Measurements from ENCODE around the gene NDUFA3. TPM values are rescaled to one million over a fixed set of nuclear protein-coding genes. Genes with fewer than 3 reads are reported as not detected.

Gene NDUFA3
- total and polyA plus RNA-seq, 2 of the 13 experiments (the other 11 are each of a cell fraction or from before 2014, with no cell fraction given), result 31.6 to 75.4 TPM

- TF ChIP-seq IRF1 (CRISPR knock-in tag; IDR thresholded peaks at IDR 0.05; ENCODE audit: low read depth) (no peak), ZNF562 (CRISPR knock-in tag; IDR thresholded peaks at IDR 0.05; ENCODE audit: borderline replicate concordance) (no peak), ZNF337 (CRISPR knock-in tag; IDR thresholded peaks at IDR 0.05; ENCODE audit: borderline replicate concordance, low read depth) (no peak), KDM5A (IDR thresholded peaks at IDR 0.05; ENCODE audit: borderline replicate concordance, low read length) (no peak), ZSCAN29 (CRISPR knock-in tag; conservative IDR thresholded peaks at IDR 0.05) (no peak), NFATC3 (CRISPR knock-in tag; IDR thresholded peaks at IDR 0.05) (no peak), SALL1 (CRISPR knock-in tag; IDR thresholded peaks at IDR 0.05) (peak; percentile 25; the same call in 1 of the 2 replicates), FLYWCH1 (CRISPR knock-in tag; IDR thresholded peaks at IDR 0.05) (no peak), GTF2F1 (IDR thresholded peaks at IDR 0.05; ENCODE audit: low read length) (no peak), SETDB1 (CRISPR knock-in tag; IDR thresholded peaks at IDR 0.05; ENCODE audit: borderline replicate concordance) (no peak), NFRKB (IDR thresholded peaks at IDR 0.05) (no peak; the same call in 1 of the 2 replicates)
- TF ChIP-seq, protein P1, sequence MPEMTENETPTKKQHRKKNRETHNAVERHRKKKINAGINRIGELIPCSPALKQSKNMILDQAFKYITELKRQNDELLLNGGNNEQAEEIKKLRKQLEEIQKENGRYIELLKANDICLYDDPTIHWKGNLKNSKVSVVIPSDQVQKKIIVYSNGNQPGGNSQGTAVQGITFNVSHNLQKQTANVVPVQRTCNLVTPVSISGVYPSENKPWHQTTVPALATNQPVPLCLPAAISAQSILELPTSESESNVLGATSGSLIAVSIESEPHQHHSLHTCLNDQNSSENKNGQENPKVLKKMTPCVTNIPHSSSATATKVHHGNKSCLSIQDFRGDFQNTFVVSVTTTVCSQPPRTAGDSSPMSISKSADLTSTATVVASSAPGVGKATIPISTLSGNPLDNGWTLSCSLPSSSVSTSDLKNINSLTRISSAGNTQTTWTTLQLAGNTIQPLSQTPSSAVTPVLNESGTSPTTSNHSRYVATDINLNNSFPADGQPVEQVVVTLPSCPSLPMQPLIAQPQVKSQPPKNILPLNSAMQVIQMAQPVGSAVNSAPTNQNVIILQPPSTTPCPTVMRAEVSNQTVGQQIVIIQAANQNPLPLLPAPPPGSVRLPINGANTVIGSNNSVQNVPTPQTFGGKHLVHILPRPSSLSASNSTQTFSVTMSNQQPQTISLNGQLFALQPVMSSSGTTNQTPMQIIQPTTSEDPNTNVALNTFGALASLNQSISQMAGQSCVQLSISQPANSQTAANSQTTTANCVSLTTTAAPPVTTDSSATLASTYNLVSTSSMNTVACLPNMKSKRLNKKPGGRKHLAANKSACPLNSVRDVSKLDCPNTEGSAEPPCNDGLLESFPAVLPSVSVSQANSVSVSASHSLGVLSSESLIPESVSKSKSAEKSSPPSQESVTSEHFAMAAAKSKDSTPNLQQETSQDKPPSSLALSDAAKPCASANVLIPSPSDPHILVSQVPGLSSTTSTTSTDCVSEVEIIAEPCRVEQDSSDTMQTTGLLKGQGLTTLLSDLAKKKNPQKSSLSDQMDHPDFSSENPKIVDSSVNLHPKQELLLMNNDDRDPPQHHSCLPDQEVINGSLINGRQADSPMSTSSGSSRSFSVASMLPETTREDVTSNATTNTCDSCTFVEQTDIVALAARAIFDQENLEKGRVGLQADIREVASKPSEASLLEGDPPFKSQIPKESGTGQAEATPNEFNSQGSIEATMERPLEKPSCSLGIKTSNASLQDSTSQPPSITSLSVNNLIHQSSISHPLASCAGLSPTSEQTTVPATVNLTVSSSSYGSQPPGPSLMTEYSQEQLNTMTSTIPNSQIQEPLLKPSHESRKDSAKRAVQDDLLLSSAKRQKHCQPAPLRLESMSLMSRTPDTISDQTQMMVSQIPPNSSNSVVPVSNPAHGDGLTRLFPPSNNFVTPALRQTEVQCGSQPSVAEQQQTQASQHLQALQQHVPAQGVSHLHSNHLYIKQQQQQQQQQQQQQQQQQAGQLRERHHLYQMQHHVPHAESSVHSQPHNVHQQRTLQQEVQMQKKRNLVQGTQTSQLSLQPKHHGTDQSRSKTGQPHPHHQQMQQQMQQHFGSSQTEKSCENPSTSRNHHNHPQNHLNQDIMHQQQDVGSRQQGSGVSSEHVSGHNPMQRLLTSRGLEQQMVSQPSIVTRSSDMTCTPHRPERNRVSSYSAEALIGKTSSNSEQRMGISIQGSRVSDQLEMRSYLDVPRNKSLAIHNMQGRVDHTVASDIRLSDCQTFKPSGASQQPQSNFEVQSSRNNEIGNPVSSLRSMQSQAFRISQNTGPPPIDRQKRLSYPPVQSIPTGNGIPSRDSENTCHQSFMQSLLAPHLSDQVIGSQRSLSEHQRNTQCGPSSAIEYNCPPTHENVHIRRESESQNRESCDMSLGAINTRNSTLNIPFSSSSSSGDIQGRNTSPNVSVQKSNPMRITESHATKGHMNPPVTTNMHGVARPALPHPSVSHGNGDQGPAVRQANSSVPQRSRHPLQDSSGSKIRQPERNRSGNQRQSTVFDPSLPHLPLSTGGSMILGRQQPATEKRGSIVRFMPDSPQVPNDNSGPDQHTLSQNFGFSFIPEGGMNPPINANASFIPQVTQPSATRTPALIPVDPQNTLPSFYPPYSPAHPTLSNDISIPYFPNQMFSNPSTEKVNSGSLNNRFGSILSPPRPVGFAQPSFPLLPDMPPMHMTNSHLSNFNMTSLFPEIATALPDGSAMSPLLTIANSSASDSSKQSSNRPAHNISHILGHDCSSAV (CRISPR knock-in tag; IDR thresholded peaks at IDR 0.05; ENCODE audit: borderline replicate concordance), result no peak
- TF ChIP-seq, protein P2, sequence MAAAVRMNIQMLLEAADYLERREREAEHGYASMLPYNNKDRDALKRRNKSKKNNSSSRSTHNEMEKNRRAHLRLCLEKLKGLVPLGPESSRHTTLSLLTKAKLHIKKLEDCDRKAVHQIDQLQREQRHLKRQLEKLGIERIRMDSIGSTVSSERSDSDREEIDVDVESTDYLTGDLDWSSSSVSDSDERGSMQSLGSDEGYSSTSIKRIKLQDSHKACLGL (CRISPR knock-in tag; IDR thresholded peaks at IDR 0.05), result no peak; the same call in 1 of the 2 replicates
- TF ChIP-seq, protein P3, sequence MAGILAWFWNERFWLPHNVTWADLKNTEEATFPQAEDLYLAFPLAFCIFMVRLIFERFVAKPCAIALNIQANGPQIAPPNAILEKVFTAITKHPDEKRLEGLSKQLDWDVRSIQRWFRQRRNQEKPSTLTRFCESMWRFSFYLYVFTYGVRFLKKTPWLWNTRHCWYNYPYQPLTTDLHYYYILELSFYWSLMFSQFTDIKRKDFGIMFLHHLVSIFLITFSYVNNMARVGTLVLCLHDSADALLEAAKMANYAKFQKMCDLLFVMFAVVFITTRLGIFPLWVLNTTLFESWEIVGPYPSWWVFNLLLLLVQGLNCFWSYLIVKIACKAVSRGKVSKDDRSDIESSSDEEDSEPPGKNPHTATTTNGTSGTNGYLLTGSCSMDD (CRISPR knock-in tag; IDR thresholded peaks at IDR 0.05), result no peak
- TF ChIP-seq, protein P4, sequence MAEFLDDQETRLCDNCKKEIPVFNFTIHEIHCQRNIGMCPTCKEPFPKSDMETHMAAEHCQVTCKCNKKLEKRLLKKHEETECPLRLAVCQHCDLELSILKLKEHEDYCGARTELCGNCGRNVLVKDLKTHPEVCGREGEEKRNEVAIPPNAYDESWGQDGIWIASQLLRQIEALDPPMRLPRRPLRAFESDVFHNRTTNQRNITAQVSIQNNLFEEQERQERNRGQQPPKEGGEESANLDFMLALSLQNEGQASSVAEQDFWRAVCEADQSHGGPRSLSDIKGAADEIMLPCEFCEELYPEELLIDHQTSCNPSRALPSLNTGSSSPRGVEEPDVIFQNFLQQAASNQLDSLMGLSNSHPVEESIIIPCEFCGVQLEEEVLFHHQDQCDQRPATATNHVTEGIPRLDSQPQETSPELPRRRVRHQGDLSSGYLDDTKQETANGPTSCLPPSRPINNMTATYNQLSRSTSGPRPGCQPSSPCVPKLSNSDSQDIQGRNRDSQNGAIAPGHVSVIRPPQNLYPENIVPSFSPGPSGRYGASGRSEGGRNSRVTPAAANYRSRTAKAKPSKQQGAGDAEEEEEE (CRISPR knock-in tag; IDR thresholded peaks at IDR 0.05; ENCODE audit: borderline replicate concordance), result no peak
Observed at GRCh38 chr19:54136864-54137698, 34.4 kb downstream of the NDUFA3 start (continued).
